Osteocyte (in vitro differentiated cells): ENCODE measurements around the gene SETD4. TPM values are rescaled to one million over a fixed set of nuclear protein-coding genes. Genes with fewer than 3 reads are reported as not detected.

ENCODE experiments used
- DNase-seq: peaks from one replicate; pipeline ENCODE4 v3.0.0; 2021; ENCODE audit warnings: mixed read lengths; ENCODE audit not compliant: unreplicated experiment; ENCODE audit errors: extremely low spot score
- H3K27ac Mint-ChIP-seq: one replicate; pipeline ENCODE4 v1.8.0; 2021; ENCODE audit warnings: mild to moderate bottlenecking, mixed read lengths; ENCODE audit not compliant: unreplicated experiment
- H3K27me3 Mint-ChIP-seq: one replicate; pipeline ENCODE4 v1.8.0; 2021; ENCODE audit warnings: mixed read lengths; ENCODE audit not compliant: unreplicated experiment
- H3K36me3 Mint-ChIP-seq: one replicate; pipeline ENCODE4 v1.8.0; 2021; ENCODE audit warnings: mixed read lengths; ENCODE audit not compliant: unreplicated experiment
- H3K4me1 Mint-ChIP-seq: one replicate; pipeline ENCODE4 v1.8.0; 2021; ENCODE audit warnings: mixed read lengths; ENCODE audit not compliant: unreplicated experiment
- H3K4me3 Mint-ChIP-seq: one replicate; pipeline ENCODE4 v1.8.0; 2021; ENCODE audit warnings: mild to moderate bottlenecking, moderate library complexity, mixed read lengths; ENCODE audit not compliant: unreplicated experiment
- H3K9me3 Mint-ChIP-seq: one replicate; pipeline ENCODE4 v1.8.0; 2021; ENCODE audit warnings: mixed read lengths; ENCODE audit not compliant: unreplicated experiment
- CTCF ChIP-seq: fragments of 200-600 bp; sonication (generic); IDR thresholded peaks from 2 replicates; pipeline ENCODE4 v1.5.0; 2021; ENCODE audit warnings: antibody characterized with exemption, mild to moderate bottlenecking, moderate library complexity
- total RNA-seq: library from RNA; stranded (reverse); gene quantifications from 2 replicates; pipeline ENCODE4 v1.2.1, GENCODE V29; 2021

Gene SETD4
- total RNA-seq, 1 donor from 2014 or later: 16.6 TPM

GRCh38 chr21:36068748-36069398, 8.5 kb upstream of the SETD4 start:
- H3K4me3 Mint-ChIP-seq: peak overlapping the region; percentile 78
- peak overlapping the region; percentile 84 for H3K27ac Mint-ChIP-seq
- H3K36me3 Mint-ChIP-seq: no peaks in the 10 kb centered on the region
- no peak for DNase-seq
- H3K27me3 Mint-ChIP-seq: no peaks in the 10 kb centered on the region
- TF ChIP-seq CTCF: no peak
- H3K9me3 Mint-ChIP-seq: no peaks in the 10 kb centered on the region
- H3K4me1 Mint-ChIP-seq: peaks cover 13% of the 10 kb centered on the region

- no peak for TF ChIP-seq CTCF
- Mint-ChIP-seq H3K27ac (no peak overlapping the region), H3K4me1 (peaks cover 12% of the 10 kb centered on the region), H3K4me3 (no peak overlapping the region), H3K27me3 (no peaks in the 10 kb centered on the region), H3K36me3 (no peaks in the 10 kb centered on the region), H3K9me3 (no peaks in the 10 kb centered on the region)
- peak; percentile 4 for DNase-seq
Observed at GRCh38 chr21:36065497-36066036, 5.2 kb upstream of the SETD4 start.

- H3K27me3 Mint-ChIP-seq: no peaks in the 10 kb centered on the region
- no peaks in the 10 kb centered on the region for H3K9me3 Mint-ChIP-seq
- no peaks in the 10 kb centered on the region for H3K36me3 Mint-ChIP-seq
- DNase-seq: no peak
- H3K4me1 Mint-ChIP-seq: peaks cover 6% of the 10 kb centered on the region
- H3K27ac Mint-ChIP-seq: no peak overlapping the region
- TF ChIP-seq CTCF: no peak
- no peak overlapping the region for H3K4me3 Mint-ChIP-seq
Observed at GRCh38 chr21:36064085-36064460, 3.7 kb upstream of the SETD4 start.

DNA sequence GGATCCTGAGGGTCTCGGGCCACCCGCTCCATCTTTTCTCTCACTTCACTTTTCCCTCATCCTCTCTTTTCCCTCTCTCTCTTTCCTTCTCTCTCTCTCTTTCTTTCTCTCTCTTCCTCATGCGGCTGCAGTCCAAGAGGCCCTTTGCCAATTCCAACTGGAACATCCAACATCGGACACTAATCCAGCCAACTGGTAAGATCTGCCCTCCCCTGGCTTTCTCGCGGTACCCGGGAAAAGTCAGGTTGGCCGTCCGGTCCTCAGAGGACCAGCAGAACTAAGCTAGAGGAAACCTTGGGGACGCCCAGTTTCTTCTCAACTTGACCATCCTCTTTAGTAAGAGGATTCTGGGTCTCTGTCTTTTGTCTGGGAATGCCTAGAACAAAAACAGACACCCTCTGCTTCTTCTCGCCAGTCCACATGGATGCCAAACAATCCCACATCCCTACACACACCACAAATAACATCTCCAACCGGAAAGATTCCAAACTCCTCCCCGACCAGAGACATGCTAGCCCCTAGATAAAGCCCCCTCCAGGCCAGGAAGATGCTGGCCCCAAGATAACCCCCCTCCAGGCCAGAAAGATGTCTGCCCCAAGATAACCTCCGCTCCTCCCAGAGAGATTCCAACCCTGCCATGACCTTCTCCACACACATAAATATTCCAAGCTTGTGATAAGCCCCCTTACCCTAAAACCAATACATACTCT, 3.2 kb upstream of the SETD4 start:
- TF ChIP-seq CTCF: no peak
- Mint-ChIP-seq H3K27ac (no peak overlapping the region), H3K9me3 (no peaks in the 10 kb centered on the region), H3K4me3 (no peak overlapping the region), H3K27me3 (no peaks in the 10 kb centered on the region), H3K4me1 (peaks cover 6% of the 10 kb centered on the region), H3K36me3 (peaks cover 1% of the 10 kb centered on the region)
- no peak for DNase-seq

- Mint-ChIP-seq H3K9me3 (no peaks in the 10 kb centered on the region), H3K36me3 (peaks cover 10% of the 10 kb centered on the region)
- no peak for TF ChIP-seq CTCF
Observed at GRCh38 chr21:36061445-36061844, 1.1 kb upstream of the SETD4 start.

More at GRCh38 chr21:36061445-36061844, 1.1 kb upstream of the SETD4 start:
- DNase-seq: no peak
- H3K4me3 Mint-ChIP-seq: no peak overlapping the region
- peaks cover 15% of the 10 kb centered on the region for H3K4me1 Mint-ChIP-seq
- no peak overlapping the region for H3K27ac Mint-ChIP-seq
- H3K27me3 Mint-ChIP-seq: no peaks in the 10 kb centered on the region
